Posterior cingulate gyrus (tissue), 11 donors: ENCODE results near the gene ERBB4.
A peak's percentile ranks its signal among the peaks of the same experiment; 100 is the strongest.
"Not testable (repeated sequence)": the region's sequence is repeated elsewhere in the genome, so short reads cannot be mapped to it uniquely, and the experiment has no call there.

Experiments used
- DNase-seq, 10 donors: peaks; one replicate each; pipeline versions ENCODE4 v3.0.0 to v3.0.0-alpha.2; 2020 to 2021; ENCODE audit warnings: mixed read lengths in 3 of 10
- intact Hi-C: fragments of 100-400 bp; cut with DNase I; formaldehyde crosslinking; loops from one replicate; pipeline ENCODE4 v1.15.1; 2023

ERBB4 gene

DNA sequence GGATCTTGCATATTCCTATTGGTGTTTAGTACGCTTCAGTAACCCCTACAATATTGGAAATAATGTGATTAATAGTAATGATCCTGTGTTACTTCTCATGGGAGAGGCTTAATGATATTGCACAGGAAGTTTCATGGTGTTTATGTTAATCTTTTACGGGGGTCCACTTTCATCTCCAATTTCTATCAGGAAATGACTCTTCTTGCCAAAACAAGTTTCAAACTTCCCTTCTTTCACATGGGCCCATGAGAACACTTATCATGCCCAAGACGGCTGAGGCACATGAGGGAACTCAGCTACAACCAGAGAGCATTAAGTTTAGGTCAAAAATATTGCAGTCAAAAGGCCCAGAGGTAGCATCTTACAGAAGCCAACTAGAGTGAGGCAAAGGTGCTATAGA is 7.6 kb downstream of the ERBB4 start:
- no peak for DNase-seq
- intact Hi-C loops = loop anchor here (10.0 kb wide), 1 partner anchor 116 kb away; no protein-coding TSS in a partner anchor

DNA sequence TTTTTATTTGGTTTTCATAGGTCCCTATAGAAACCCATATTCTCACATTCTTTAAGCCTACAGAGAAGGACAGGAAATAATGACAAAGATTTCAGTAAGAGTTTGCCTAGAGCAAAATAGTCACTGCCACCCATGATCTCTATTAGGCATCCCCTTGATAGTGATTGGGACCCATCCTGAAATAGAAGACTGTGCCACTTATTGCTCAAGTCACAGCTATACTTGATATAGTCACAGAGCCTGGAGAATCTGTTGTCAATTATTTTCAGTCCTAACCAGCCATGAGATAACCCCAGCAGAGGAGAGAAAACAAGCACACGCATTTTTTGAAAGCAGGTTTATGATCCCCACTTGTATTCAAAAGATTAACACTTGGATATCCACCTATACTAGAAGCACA is 8.2 kb downstream of the ERBB4 start:
- intact Hi-C loops = loop anchor here (10.0 kb wide), 1 partner anchor 116 kb away; no protein-coding TSS in a partner anchor
- no peak for DNase-seq

DNA sequence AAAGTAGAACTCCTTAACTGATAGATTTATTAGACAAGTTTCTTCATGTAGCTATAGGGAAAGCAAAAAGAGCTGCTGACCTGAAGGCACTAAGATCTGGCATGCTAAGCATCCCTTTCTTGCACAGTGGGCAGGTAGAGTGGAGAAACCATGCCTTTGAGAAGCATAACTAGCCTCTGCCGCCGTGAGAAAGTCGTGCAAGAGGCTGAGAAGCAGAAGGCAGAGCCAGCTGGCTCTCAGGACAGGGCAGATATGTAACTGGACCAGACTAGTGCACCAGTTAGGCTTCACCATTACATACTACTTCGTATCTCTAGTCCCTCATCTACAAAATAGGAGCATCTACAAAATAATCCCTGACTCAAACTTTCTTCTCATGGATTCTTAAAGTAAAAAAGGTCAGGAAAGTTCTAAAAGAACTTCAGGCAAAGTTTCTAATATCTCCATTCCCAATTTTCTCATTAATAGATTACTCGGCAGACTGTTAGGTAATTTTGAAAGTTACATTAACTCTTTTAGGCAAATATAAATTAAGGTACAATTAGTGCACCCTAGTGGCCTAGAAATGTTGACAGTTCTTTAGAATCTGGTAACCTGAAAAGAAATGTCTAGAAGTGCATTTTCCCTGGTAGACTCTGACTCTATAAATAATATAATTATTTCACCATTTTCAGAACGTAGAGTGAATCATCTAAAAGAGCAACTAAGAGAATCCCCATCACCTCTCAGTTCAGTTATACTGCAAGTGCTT is 10.3 kb downstream of the ERBB4 start:
- no peak for DNase-seq
- intact Hi-C loops = no loop called here

DNA sequence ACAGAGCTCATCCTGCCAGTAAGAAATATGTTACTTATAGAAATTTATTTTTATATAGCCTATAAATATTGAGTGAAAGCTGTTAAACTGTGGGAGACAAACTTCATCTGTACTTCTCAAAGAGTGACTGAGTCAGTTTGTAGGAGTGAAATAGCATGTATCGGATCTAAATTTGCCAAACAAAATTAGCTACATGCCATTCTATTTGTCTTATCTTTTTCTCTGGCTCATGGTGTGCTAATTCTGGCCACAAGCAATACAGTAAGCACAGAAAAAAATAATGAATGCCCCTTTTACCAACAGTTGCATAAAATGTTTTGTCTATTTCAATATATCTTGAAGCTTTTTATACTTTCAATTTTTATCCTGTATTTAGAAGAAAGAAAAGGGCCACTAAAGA is 12.5 kb downstream of the ERBB4 start:
- intact Hi-C loops = no loop called here
- no peak for DNase-seq

DNA sequence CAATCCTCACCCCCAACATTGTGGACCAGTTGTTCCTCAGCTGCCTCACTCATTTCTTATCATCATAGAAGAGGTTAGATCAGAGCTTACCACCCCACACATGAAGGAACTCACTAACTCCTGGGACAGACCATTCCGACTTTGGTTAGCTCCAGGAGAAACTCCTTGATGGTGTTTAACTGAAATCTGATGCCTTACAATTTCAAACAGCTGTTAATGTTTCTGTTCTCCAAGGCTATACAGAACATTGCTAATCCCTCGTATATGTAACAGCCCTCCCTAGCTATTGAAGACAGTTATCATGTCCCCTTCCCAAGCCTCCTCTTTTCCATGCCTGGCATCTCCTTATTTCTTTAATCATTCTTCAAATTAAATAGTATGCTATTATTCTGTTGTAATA is 14.8 kb downstream of the ERBB4 start:
- DNase-seq = no peak
- intact Hi-C loops = no loop called here

DNA sequence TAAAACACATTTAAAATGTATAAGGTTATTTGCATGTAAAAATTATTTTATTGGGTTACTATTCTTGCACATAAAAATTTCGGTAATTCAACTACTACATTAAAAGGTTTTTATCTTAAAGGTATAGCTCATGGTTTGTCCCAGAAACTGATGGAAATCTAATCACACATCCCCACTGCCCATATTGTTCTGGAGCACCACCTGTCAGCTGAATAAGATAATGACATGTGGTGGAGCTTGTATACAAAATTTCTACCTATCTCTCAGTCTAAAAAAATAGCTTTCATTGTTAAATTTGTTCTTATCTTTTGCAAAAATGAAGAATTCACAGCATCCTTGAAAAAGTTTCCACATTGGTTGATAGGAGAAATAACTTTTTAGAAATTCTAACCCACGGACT is 18.3 kb downstream of the ERBB4 start:
- intact Hi-C loops = no loop called here
- no peak for DNase-seq

DNA sequence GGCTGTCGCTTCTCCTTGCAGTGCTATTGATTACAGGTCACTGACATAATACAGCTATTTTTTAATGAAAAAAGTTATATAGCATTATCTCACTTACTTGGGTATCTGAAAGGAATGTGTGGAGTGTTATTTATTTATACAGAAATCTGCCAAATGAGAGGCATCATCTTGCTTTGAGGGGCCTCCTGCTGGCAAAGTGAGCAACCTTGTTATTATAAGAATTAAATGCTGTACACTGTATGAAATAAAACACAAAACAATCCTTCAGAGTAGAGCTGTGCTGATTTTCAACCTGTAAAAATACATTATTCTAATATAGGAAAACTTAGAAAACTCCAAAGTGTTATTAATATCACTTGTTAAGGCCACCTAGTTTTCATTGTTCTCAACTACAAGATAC is 20.9 kb downstream of the ERBB4 start:
- DNase-seq = no peak
- intact Hi-C loops = no loop called here

DNA sequence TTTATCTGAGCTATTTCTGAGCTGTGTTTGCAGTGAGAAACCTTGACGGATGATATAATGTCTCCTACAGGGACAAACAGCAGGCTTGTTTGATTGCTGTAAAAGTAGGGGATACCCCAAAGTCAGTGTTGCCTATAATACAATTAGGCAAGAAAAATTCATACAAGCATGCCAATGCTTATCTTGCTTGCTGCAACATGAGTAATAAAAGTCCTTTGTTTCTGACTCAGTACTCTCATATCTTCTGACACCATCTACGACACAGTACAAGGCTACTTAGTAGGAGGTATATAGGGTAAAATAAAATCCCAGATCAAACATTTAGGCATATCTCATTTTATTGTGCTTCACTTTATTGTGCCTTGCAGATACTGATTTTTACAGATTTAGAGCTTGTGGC is 33.0 kb downstream of the ERBB4 start:
- intact Hi-C loops = no loop called here
- no peak for DNase-seq

DNA sequence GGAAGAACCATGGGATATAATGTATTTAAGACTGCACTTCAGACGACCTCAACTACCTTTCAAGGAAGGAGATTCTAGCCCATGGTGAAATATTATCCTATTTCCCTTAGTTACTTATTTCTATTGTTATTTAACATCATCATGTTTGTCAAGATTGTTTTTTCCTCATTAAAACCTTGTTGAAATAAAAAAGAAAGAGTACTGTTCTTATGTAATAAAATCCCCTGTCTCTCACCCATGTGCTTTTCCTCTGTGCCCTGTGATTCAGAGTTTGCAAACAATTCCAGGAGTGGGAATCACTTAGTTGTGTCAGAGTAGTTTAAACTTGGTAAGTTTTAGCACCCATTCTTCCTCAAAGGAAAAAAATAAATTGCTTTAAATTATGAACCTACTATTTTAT is 43.6 kb downstream of the ERBB4 start:
- intact Hi-C loops = no loop called here
- no peak for DNase-seq

DNA sequence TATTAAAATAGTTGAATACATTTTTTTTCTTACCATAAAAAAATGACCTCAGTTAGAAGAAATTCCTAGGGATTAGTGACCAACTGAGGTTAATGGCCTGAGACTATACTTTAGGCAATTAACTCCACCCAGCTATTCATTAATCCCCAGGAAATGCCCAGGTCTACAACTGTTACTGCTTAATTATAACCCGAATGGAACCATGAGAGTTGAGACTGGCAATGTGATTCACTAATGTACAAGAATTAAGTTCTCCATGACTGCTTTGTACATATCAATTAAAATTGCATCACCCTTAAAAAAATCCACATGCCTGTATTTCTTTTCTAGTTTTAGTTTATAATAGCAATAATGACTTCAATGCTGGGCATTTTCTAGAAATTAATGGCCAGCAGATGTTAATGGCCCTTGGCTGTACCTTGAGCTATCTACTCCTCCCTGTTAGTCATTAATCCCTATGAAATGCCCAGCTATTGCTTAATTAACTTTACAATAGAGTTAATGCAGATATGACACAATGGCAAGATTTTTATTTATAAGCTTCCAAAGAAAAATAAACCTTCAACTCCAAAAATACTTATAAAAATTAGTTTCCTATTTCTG is 44.1 kb downstream of the ERBB4 start:
- intact Hi-C loops = no loop called here

DNA sequence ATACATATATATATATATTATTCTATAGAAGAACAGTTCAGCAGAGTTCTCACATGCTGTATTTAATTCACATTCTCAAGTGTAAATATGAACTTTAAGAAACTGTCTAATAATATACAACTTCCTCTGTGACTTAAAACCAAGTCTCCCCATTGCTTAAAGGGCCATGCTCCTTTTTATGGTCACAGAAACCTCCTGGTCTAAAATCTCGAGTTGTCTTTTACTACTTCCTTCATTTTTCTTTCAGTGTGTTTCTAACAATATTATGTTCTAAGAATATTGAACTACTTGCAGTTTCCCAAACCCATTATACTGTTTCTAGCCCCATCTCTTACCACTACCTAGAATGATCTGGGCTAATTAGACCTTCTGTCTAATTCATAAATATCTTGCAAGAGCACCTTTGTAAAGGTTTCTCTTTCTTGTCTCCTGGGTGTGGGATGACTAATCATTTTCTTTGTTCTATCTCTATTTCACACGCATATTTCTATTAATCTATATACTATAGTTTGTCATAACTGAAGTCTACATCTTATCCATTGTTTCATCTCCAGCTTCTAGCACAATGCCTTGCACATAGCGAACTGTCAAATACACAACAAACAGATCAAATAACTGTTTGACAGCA is 48.8 kb downstream of the ERBB4 start:
- no peak for DNase-seq
- intact Hi-C loops = no loop called here

More for the DNA sequence above, 44.1 kb downstream of the ERBB4 start:
- no peak for DNase-seq

DNA sequence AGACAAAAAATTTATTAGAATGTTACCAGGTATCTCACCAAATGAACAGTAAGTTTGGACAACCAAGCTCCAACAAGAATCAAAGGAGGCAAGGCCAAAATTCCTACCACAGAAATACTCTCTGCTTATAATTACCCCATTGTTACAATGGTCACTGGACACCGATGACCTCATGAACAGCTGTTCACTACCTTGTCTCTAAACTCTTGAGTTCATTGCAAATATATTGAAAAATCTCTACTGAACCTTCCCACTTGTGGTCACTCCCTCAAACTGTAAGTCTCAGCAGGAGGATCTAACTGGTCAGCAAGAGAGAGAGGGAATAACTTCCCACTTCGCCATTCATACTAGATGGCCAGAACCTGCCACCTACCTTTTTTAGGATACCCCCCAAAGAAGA is 50.0 kb downstream of the ERBB4 start:
- no peak for DNase-seq

DNA sequence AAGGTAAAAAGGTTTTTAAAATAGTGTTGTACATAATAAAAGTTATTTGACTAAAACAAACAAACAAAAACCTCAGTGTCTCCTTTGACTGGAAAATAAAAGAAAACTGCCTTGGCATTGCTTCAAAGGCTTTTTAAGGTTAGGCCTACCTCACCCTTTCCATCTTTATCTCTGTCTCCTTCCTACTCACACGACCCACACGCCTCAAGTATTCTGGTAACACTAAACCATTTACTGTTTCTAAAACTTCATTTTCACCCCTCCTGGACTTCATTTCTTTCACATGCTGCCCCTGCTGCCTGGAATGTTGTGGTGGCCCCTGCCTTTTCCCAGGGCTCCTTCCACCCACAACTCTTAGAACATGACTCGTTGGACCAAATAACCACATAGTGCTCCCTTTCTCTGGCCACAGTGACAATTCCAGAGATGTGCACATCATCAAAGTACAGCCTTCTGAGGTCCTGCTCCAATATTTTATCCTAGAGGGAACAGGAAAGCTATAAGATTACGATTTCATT is 54.0 kb downstream of the ERBB4 start:
- intact Hi-C loops = no loop called here
- DNase-seq = no peak

More for the DNA sequence above, 50.0 kb downstream of the ERBB4 start:
- intact Hi-C loops = no loop called here

DNA sequence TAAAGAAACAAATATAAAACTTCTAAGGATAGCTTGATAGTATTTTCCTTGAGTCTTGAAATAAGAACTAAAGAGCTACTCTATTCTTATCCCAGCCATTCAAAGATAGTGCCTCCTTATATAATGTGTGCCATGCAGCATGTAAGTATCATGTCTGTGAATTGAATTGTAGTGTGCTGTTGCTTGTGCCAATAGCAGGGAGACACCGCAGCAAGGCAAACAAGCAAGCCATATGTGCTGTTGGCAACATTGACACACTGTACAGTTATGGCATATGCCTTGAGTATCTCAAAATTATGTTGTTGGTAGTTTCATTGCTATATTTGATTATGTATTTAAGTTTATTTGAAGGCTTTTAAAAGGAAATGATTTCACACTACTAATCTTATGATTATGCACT is 58.2 kb downstream of the ERBB4 start:
- peak in 4 of 10 donors; percentile 13 to 65 (median 30) for DNase-seq
- intact Hi-C loops = no loop called here

DNA sequence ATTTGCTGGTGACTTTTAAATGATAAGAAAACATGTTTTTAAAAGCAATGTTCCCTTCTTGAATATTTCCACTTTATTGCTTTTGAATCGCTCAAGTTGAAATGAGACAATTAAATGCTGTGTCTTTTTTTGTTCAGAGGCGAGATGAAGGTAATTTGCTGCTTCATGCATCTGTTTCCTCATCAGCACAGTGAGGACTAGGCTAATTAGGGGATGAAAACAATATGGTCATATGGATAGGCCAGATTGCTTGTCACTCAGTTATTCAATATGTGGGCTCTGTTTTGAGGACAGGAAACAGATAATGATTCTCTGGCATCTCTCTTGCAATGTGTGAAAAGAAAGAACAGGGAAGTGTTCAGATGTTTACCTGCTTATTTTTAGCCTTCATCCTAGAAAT is 61.0 kb downstream of the ERBB4 start:
- intact Hi-C loops = no loop called here
- DNase-seq = no peak

DNA sequence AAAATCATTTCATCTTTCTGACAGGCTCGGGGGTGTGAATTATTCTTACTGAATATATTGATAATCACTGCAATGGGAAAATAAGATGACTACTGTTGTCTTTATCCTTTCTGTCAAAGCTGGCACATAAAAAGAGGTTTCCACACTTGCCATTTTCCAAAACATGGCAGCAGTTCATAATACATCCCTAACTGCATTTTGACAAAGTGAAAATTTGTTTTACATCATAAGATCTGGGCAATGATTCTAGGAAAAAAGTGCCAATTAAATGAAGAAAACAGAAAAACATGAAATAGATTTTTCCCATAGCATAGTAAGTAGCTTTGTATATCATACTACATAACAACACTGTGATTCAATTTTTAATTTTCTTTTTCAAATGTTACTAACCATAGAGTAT is 65.4 kb downstream of the ERBB4 start:
- no peak for DNase-seq

DNA sequence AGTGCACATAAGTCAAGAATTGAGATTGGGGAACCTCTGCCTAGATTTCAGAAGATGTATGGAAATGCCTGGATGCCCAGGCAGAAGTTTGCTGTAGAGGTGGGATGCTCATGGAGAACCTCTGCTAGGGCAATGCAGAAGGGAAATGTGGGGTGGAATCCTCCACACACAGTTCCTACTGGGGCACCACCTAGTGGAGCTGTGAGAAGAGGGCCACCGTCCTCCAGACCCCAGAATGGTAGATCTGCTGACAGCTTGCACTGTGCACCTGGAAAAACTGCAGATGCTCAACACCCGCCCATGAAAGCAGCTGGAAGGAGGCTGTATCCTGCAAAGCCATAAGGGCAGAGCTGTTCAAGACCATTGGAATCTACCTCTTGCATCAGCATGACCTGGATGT is 71.1 kb downstream of the ERBB4 start:
- intact Hi-C loops, DNase-seq: not testable (repeated sequence)

More for the DNA sequence above, 65.4 kb downstream of the ERBB4 start:
- intact Hi-C loops = no loop called here

DNA sequence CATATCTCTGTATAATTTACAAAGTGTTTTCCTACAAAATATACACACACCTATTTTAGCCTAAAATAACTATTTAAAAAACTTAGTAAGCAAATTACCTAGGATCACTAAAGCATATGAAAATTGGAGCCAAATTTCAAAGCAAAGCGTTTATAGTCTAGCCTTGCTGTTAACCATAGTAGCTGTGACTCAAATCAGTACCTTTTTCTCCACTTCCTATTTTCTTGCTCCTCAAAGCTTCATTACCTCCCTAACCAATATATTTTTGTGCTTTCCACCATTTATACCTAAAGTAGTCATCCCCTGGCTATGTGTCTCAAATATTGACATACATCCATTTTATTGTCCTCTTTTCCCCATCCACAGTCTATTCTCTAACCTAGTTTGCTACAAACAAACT is 73.1 kb downstream of the ERBB4 start:
- intact Hi-C loops = no loop called here
- DNase-seq = no peak

DNA sequence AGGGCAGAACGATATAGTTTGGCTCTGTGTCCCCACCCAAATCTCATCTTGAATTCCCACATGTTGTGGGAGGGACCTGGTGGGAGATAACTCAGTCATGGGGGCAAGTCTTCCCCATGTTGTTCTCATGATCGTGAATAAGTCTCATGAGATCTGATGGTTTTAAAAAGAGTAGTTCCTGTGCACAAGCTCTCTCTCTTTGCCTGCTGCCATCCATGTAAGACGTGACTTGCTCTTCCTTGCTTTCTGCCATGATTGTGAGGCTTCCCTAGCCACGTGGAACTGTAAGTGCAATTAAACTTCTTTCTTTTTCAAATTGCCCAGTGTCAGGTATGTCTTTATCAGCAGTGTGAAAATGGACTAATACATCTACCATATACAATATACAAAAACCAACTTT is 76.9 kb downstream of the ERBB4 start:
- DNase-seq, intact Hi-C loops: not testable (repeated sequence)

DNA sequence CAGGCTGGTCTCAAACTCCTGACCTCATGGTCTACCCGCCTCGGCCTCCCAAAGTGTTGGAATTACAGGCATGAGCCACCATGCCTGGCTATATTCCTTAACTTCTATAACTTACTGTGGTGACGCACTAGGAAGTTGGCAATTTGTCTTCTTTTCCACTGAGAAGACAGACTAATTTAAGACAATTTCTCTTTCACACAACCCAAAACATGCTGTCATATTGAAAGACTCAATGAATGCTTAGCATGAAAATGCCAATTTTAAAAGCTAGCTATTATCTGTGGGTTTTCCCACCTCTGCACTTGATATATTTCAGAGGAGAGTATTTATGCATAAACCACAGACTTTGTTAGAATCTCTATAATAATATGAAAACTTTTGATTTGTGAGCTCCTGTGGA is 84.5 kb downstream of the ERBB4 start:
- intact Hi-C loops = no loop called here

DNA sequence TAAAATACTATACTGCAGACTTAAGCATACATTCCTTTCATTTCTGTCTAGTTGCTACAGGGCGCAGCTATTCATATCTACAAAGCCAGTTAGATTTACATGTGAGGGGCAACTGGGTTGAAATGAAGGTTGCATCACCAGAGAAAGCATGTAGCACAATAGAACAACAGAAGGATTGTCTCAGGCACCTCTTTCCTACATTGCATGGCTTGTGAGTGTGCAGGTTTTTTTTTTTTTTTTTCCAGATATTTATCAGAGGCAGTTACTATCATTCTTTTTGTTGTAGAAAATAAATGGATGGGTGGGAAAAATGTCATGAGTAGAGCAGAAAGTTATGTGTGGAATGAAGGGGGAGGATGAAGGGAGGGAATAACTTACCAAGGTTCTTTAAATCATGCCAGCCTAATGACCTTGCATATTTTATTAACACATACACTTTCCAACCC is 86.8 kb downstream of the ERBB4 start:
- no peak for DNase-seq

More for the DNA sequence above, 84.5 kb downstream of the ERBB4 start:
- DNase-seq = no peak

More for the DNA sequence above, 86.8 kb downstream of the ERBB4 start:
- intact Hi-C loops = no loop called here
